Measurements from ENCODE around the gene PPP3R1.

PPP3R1 gene

DNA sequence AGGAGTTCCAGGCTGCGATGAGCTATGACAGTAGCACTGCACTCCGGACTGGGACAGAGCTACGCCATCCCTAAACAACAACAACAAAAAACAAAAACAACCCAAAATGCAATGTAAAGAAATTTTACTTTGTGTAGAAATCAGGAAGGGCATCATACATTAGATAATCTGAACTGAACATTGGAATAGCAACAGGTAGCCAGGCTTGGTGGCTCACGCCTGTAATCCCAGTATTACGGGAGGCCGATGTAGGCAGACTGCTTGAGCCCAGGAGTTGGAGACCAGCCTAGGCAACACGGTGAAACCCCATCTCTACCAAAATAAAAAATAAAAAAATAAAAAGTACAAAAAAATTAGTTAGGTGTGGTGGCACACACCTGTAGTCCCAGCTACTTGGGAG is 96.7 kb downstream of the PPP3R1 start:
- no peak for DNase-seq

DNA sequence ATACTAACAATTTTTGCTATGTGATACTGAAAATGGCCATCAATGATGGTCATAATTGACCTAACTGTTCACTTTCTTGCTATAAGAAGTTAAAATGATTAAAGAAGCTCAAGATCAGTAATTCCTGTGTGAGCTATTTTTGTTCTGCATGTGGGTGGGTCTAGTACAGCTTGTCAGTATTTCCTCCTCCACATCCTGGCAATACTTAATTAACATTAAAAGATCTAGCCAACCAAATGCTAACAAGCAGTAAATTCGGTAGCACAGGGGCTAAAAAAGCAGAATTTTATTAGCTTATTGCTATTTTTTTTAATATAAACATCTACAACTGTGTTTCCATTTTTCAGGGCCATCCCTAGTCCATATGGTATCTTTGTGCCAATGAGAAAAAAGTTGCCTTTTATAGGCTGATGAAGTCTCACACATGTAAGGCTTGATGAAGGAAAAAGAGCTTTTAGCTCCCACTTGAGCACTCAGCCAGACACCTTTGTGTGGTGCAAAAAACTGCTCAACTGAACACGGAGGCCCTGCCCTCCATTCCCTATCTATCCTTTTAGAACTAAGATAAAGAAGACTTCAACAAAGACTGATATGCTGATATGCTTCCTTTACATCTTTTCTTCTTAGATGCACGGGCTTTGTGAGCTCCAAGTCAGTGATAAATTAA is 99.5 kb downstream of the PPP3R1 start:
- DNase-seq: peak in 1 of 51 donors; percentile 79

DNA sequence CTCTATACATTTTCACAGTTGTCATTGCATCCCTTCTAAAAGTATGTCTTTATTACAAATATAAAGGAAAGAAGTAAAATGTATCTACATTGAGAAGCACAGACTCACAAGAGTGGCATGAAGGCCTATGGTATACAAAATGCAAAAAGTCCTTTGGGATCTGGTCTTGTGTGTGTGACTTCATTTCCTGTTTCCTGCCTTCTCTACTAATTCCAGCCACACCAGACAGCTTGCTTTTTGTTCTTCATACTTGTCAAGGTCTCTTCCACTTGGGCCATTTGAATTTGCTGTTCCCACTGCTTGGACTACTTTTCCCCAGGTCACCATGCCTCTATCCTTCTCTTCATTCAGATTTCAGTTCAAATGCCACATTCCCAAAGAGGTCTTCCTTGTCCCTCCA is 101.3 kb downstream of the PPP3R1 start:
- DNase-seq: no peak

DNA sequence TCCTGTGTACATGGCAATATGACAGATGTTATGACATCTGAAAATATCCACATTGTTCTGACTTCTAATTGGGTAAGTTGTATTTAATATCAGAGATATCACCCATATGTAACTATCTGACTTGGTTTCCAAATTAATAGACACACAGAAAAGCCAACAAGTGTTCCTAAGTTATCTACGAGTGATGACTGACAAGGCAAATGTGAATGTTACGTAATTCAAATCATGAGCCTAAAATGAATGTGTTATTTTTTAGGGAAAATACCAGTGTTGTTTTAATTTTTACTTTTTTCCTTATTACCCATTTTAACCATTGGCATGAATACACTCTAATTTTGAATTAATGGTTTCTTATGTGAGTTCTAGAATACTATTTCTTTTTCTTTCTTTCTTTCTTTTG is 110.5 kb downstream of the PPP3R1 start:
- no peak for DNase-seq

DNA sequence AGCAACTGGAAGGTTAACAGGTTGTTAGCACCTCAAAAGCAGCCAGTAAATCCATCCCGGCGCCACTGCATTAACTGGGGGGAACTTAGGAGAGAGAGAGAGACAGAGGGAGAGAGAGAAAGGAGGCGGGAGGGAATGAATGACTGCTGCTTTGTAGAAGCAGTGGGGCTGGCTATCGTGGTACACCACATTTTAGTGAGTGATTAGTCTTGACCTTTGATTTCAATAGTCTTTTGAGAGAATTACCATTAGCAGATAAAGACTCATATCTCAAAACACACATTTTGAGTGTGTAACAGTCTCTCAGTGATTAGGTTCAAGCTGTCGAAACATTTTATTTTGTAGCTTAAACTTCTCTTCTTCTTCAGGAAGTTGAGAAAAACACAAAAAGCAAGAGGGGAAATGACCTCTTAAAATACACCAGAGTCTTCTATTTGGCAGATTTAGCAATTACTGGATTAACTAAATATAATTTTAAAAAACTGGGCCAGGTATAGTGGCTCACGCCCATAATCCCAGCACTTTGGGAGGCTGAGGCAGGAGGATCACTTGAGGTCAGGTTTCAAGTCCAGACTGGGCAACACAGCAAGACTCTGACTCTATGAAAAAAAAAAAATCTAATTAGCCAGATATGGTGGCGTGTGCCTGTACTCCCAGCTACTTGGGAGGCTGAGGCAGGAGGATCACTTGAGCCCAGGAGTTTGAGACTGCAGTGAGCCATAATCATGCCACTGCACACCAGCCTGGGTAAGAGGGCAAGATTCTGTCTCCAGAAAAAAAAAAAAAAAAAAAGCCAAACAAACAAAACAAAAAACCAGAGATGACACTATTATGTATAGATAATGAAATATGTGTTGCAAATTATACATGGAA is 116.6 kb downstream of the PPP3R1 start:
- no peak for DNase-seq

DNA sequence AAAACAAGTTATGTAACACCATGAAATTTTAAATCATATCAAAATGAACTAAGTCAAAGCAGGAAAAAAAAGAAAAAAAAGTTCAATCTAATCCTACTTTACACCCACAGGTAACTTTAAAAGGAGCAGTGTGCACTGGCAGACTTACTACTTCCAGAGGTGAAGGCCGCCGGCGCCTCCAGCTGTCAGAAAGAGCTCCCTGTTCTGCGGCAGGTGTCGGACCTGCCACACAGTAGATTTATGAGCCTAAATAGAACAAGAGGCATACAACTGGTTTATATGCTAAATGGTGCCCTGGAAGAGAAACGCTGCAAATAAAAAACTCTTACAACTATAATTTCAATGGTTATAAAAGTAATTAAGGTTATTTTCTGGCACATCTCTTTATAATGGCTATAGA is 117.8 kb downstream of the PPP3R1 start:
- no peak for DNase-seq

DNA sequence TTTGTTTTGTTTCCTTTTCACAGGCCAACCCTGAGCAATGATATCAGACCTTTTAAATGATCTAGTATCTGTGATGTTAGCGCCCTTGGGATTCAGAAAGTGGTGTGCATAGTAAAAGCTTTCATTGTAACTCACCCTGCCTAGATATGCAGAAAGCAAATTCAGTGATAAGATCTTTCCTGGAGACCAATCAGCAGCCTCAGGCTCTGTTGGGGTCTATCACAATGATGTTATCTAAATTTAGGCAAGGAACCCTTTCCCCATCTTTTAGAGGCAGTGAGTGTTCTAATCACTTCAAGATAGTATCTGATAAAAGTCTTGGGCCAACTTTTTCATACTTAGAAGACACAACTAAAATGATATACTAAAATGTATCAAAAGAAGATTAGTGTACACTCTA is 118.2 kb downstream of the PPP3R1 start:
- DNase-seq: no peak
